BLaER1 treated with 17β-estradiol and CSF1 and Interleukin-3, amounts not matched to agents 10 nM and 100 nM (cell line): ENCODE measurements around the gene PPFIA1.

ENCODE experiments used
- H3K27ac ChIP-seq, 11 experiments: shearing (Covaris generic); formaldehyde crosslinking; 2 replicates each; pipeline ENCODE4 v1.8.1; 2022
- H3K27me3 ChIP-seq, 11 experiments: shearing (Covaris generic); formaldehyde crosslinking; 2 replicates each; pipeline ENCODE4 v1.8.1; 2022
- H3K36me3 ChIP-seq, 11 experiments: shearing (Covaris generic); formaldehyde crosslinking; 2 replicates each; pipeline ENCODE4 v1.8.1; 2022
- H3K4me1 ChIP-seq, 10 experiments: shearing (Covaris generic); formaldehyde crosslinking; 2 replicates each; pipeline ENCODE4 v1.8.1; 2022
- H3K4me2 ChIP-seq, 11 experiments: shearing (Covaris generic); formaldehyde crosslinking; 2 replicates each; pipeline ENCODE4 v1.8.1; 2022
- H3K4me3 ChIP-seq, 10 experiments: shearing (Covaris generic); formaldehyde crosslinking; 2 replicates each; pipeline ENCODE4 v1.8.1; 2022
- H3K9ac ChIP-seq, 11 experiments: shearing (Covaris generic); formaldehyde crosslinking; 2 replicates each; pipeline ENCODE4 v1.8.1; 2022
- H3K9me3 ChIP-seq, 11 experiments: shearing (Covaris generic); formaldehyde crosslinking; replicated peaks in 1 of 11; 2 replicates each; pipeline ENCODE4 v1.8.1; 2022
- H4K20me1 ChIP-seq, 11 experiments: shearing (Covaris generic); formaldehyde crosslinking; 2 replicates each; pipeline ENCODE4 v1.8.1; 2022
- Cebpa-rat ChIP-seq, 11 experiments: shearing (Covaris generic); IDR thresholded peaks; 2 replicates each; pipeline ENCODE4 v1.8.1; 2022

The PPFIA1 gene

DNA sequence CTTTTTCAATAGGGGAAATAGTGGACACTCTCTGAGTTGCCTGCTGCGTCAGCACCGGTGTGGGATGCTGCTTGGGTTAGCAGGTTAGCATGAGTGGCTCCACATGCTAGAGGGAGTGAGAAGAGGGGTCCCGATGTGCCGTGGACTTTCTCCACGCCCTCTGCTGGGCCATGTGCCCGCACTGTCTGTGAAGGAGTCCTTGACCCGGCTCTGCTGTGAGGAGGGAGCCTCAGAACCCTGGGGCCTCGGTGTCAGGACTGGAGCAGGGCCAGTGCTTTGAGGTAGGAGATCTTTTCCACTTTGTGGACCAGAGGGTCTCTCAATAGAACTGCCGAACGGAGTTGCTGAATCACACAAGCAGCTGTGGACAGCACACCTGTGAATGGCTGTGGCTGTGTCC lies 142.7 kb downstream of the PPFIA1 start:
- peaks cover 0 to 87% (median 0%) of the 10 kb centered on the region in 11 experiments; a peak in 11 of 22 replicates for H4K20me1 ChIP-seq
- H3K4me3 ChIP-seq: no peak overlapping the region
- H3K36me3 ChIP-seq: no peaks in the 10 kb centered on the region
- H3K27me3 ChIP-seq: peaks cover 0 to 100% (median 15%) of the 10 kb centered on the region in 11 experiments; a peak in 14 of 22 replicates
- no peak overlapping the region for H3K27ac ChIP-seq
- peaks cover 4 to 20% (median 14%) of the 10 kb centered on the region in 10 experiments; a peak in 17 of 20 replicates for H3K4me1 ChIP-seq
- no peaks in the 10 kb centered on the region for H3K9me3 ChIP-seq
- H3K4me2 ChIP-seq: no peak overlapping the region
- no peak for TF ChIP-seq Cebpa-rat (IDR thresholded peaks at IDR 0.05)
- H3K9ac ChIP-seq: no peak overlapping the region

DNA sequence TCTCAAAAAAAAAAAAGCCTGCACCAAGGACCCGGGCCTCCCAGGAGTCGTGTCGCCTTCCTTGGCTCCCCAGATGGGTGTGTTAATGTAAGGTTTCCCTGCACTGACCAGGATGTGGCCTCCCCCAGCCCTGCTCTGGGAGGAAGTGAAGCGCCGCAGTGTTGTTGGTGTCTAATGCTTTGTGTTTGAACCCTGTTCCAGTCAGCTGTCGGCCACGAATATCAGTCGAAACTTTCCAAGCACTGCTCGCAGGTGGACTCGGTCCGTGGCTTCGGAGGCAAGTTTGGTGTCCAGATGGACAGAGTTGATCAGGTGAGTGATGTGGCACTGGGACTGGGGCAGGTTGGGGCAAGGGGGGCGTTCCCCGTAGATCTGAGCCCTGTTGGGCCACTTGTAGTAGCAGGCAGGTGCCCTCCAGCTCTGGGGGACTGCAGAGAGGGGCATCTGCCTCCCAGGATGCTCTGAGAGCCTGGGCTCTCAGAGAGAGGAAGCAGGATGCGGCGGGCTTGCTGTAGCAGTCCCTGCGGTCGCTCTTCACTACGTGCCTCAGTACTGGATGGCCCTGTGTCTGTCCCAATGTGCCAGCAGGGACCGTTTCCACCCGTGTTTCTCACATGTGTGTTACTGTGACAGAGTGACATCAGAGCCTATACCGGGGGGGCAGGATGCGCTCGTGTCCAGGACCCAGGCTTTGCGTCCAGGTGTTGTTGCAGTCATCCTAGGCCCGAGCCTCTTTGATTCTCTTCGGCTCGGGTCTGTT lies 144.0 kb downstream of the PPFIA1 start:
- no peak overlapping the region for H3K27ac ChIP-seq
- H3K4me3 ChIP-seq: no peak overlapping the region
- no peak for TF ChIP-seq Cebpa-rat (IDR thresholded peaks at IDR 0.05)
- no peak overlapping the region for H3K9ac ChIP-seq
- H3K4me1 ChIP-seq: peaks cover 0 to 15% (median 11%) of the 10 kb centered on the region in 10 experiments; a peak in 14 of 20 replicates
- H3K27me3 ChIP-seq: peaks cover 0 to 100% (median 14%) of the 10 kb centered on the region in 11 experiments; a peak in 12 of 22 replicates
- H4K20me1 ChIP-seq: peaks cover 0 to 87% (median 0%) of the 10 kb centered on the region in 11 experiments; a peak in 11 of 22 replicates
- H3K9me3 ChIP-seq: no peaks in the 10 kb centered on the region
- H3K4me2 ChIP-seq: no peak overlapping the region
- H3K36me3 ChIP-seq: no peaks in the 10 kb centered on the region

DNA sequence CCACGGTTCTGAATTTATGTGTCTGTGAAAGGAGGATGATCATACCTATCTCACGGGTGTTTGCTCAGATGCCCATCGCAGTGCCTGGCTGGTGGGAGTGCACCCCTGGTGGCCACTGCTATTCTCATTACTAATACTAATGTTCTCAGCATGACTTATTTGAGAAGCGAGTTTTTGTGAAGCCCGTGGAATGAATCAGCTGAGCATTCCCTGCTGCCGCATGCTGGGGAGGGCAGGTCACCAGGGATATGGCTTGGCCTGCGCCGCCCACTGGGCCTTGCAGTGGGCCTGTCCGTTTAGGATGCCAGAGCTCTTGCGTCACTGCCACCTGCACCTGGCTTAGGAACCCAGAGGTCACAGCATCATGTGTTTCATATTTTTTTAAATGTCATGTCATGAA lies 144.7 kb downstream of the PPFIA1 start:
- Histone ChIP-seq H3K27ac (no peak overlapping the region), H3K4me1 (peaks cover 0 to 15% (median 11%) of the 10 kb centered on the region in 10 experiments; a peak in 14 of 20 replicates), H3K9ac (no peak overlapping the region), H4K20me1 (peaks cover 0 to 87% (median 0%) of the 10 kb centered on the region in 11 experiments; a peak in 11 of 22 replicates), H3K9me3 (no peaks in the 10 kb centered on the region), H3K27me3 (peaks cover 0 to 100% (median 10%) of the 10 kb centered on the region in 11 experiments; a peak in 12 of 22 replicates), H3K4me3 (no peak overlapping the region), H3K4me2 (peak overlapping the region in 8 of 11 experiments; percentile 2 to 68 (median 38); a peak in 9 of 22 replicates), H3K36me3 (no peaks in the 10 kb centered on the region)
- TF ChIP-seq Cebpa-rat (IDR thresholded peaks at IDR 0.05): no peak

- TF ChIP-seq Cebpa-rat (IDR thresholded peaks at IDR 0.05): 0 out of 22 replicates have a peak, but pooled peaks of 2 of the 11 experiments have one; percentile 25 to 34
- Histone ChIP-seq H3K9ac (no peak overlapping the region), H3K27me3 (peaks cover 0 to 100% (median 6%) of the 10 kb centered on the region in 11 experiments; a peak in 10 of 22 replicates), H3K4me3 (no peak overlapping the region), H3K9me3 (no peaks in the 10 kb centered on the region), H3K4me1 (peaks cover 0 to 15% (median 11%) of the 10 kb centered on the region in 10 experiments; a peak in 14 of 20 replicates), H3K27ac (no peak overlapping the region), H4K20me1 (peaks cover 0 to 87% (median 0%) of the 10 kb centered on the region in 11 experiments; a peak in 10 of 22 replicates), H3K36me3 (no peaks in the 10 kb centered on the region), H3K4me2 (peak overlapping the region in 9 of 11 experiments; percentile 2 to 74 (median 41); a peak in 16 of 22 replicates)
These were observed 145.3 kb downstream of the PPFIA1 start for GRCh38 chr11:70415642-70416395.

GRCh38 chr11:70416881-70417280 lies 146.4 kb downstream of the PPFIA1 start:
- Histone ChIP-seq H3K4me2 (no peak overlapping the region), H3K9ac (no peak overlapping the region), H3K36me3 (no peaks in the 10 kb centered on the region), H3K27me3 (peaks cover 0 to 100% (median 6%) of the 10 kb centered on the region in 11 experiments; a peak in 10 of 22 replicates), H4K20me1 (peaks cover 0 to 87% (median 6%) of the 10 kb centered on the region in 11 experiments; a peak in 10 of 22 replicates), H3K4me3 (no peak overlapping the region), H3K27ac (no peak overlapping the region), H3K4me1 (peaks cover 0 to 20% (median 15%) of the 10 kb centered on the region in 10 experiments; a peak in 16 of 20 replicates), H3K9me3 (no peaks in the 10 kb centered on the region)
- TF ChIP-seq Cebpa-rat (IDR thresholded peaks at IDR 0.05): no peak

- no peak for TF ChIP-seq Cebpa-rat (IDR thresholded peaks at IDR 0.05)
- Histone ChIP-seq H3K27ac (no peak overlapping the region), H3K4me2 (no peak overlapping the region), H3K9me3 (no peaks in the 10 kb centered on the region), H3K4me1 (peaks cover 7 to 31% (median 22%) of the 10 kb centered on the region in 10 experiments; a peak in 19 of 20 replicates), H4K20me1 (peaks cover 0 to 87% (median 9%) of the 10 kb centered on the region in 11 experiments; a peak in 11 of 22 replicates), H3K36me3 (no peaks in the 10 kb centered on the region), H3K4me3 (no peak overlapping the region), H3K27me3 (peaks cover 0 to 100% (median 12%) of the 10 kb centered on the region in 11 experiments; a peak in 16 of 22 replicates), H3K9ac (no peak overlapping the region)
These were observed 147.6 kb downstream of the PPFIA1 start for GRCh38 chr11:70418130-70418529.

GRCh38 chr11:70419307-70420007 lies 149.0 kb downstream of the PPFIA1 start:
- Histone ChIP-seq H3K27ac (no peak overlapping the region), H3K4me2 (no peak overlapping the region), H3K4me3 (no peak overlapping the region), H3K9me3 (no peaks in the 10 kb centered on the region), H3K27me3 (peaks cover 0 to 100% (median 20%) of the 10 kb centered on the region in 11 experiments; a peak in 16 of 22 replicates), H4K20me1 (peaks cover 0 to 90% (median 12%) of the 10 kb centered on the region in 11 experiments; a peak in 12 of 22 replicates), H3K4me1 (peaks cover 20 to 45% (median 35%) of the 10 kb centered on the region in 10 experiments), H3K9ac (no peak overlapping the region), H3K36me3 (no peaks in the 10 kb centered on the region)
- no peak for TF ChIP-seq Cebpa-rat (IDR thresholded peaks at IDR 0.05)

DNA sequence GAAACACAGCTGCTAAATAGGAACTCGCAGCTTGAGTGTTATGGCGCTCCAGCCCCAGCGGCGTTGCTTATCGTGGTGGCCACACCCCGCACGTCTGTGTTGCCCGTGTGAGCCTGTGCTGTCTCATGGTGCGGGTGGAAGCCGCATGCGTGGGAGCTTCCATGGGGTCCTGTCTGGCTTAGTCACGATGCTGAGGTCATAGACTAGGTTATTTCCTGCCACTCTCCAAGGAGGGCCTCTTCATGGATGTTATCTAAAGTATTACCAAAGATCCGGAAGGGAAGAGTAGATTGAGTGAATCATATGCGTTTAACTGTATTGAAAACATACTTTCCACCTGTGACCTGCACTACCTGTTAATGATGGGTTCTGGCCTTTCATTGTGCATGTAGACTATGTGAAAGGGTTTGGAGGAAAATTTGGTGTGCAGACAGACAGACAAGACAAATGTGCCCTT lies 149.5 kb downstream of the PPFIA1 start:
- peaks cover 0 to 100% (median 20%) of the 10 kb centered on the region in 11 experiments; a peak in 16 of 22 replicates for H3K27me3 ChIP-seq
- H3K9ac ChIP-seq: no peak overlapping the region
- H4K20me1 ChIP-seq: peaks cover 0 to 90% (median 12%) of the 10 kb centered on the region in 11 experiments; a peak in 12 of 22 replicates
- no peak overlapping the region for H3K4me2 ChIP-seq
- no peak overlapping the region for H3K4me3 ChIP-seq
- no peak for TF ChIP-seq Cebpa-rat (IDR thresholded peaks at IDR 0.05)
- peaks cover 26 to 51% (median 41%) of the 10 kb centered on the region in 10 experiments for H3K4me1 ChIP-seq
- no peak overlapping the region for H3K27ac ChIP-seq
- no peaks in the 10 kb centered on the region for H3K36me3 ChIP-seq
- H3K9me3 ChIP-seq: no peaks in the 10 kb centered on the region
